H1 (cell line): Measurements from ENCODE around the gene RHOB.

Source experiments
- CBX5 ChIP-seq: fragments of 300-800, 300-1000 bp; sonication (generic); IDR thresholded peaks from 2 replicates; pipeline ENCODE4 v1.7.1; 2016; ENCODE audit warnings: antibody characterized with exemption, low read length, low read depth
- JUND ChIP-seq: IDR thresholded peaks from 2 replicates; pipeline ENCODE4 v1.6.1; 2011; ENCODE audit warnings: mild to moderate bottlenecking, improper control_type of control experiment, low read length
- TF ChIP-seq, protein P1 (sequence below): fragments of 300-600 bp; sonication (generic); IDR thresholded peaks from 2 replicates; pipeline ENCODE4 v1.7.1; 2012; ENCODE audit warnings: low read length, moderate library complexity, mild to moderate bottlenecking, inconsistent platforms; ENCODE audit not compliant: insufficient replicate concordance

DNA sequence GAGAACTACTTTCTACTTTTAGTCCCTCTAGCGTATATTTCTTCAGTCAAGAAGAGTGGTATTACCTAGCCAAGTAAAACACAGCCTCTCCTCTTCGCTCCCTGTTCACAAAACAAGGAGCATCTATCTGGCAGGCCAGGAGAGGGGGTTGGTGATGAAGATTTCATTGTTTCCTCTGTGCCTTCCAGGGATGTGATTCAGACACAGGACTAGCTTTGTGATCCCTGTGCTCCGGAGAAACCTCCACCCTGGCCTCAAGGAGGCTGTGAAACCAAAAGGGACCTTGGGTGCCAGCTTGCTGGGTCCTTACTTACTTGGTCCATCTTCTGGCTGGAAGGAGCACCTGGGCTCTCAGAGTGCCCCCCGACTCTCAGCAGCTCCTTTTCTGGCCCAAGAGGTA, 5.7 kb downstream of the RHOB start:
- no peak for TF ChIP-seq JUND
- TF ChIP-seq CBX5 = no peak
- TF ChIP-seq, protein P1, sequence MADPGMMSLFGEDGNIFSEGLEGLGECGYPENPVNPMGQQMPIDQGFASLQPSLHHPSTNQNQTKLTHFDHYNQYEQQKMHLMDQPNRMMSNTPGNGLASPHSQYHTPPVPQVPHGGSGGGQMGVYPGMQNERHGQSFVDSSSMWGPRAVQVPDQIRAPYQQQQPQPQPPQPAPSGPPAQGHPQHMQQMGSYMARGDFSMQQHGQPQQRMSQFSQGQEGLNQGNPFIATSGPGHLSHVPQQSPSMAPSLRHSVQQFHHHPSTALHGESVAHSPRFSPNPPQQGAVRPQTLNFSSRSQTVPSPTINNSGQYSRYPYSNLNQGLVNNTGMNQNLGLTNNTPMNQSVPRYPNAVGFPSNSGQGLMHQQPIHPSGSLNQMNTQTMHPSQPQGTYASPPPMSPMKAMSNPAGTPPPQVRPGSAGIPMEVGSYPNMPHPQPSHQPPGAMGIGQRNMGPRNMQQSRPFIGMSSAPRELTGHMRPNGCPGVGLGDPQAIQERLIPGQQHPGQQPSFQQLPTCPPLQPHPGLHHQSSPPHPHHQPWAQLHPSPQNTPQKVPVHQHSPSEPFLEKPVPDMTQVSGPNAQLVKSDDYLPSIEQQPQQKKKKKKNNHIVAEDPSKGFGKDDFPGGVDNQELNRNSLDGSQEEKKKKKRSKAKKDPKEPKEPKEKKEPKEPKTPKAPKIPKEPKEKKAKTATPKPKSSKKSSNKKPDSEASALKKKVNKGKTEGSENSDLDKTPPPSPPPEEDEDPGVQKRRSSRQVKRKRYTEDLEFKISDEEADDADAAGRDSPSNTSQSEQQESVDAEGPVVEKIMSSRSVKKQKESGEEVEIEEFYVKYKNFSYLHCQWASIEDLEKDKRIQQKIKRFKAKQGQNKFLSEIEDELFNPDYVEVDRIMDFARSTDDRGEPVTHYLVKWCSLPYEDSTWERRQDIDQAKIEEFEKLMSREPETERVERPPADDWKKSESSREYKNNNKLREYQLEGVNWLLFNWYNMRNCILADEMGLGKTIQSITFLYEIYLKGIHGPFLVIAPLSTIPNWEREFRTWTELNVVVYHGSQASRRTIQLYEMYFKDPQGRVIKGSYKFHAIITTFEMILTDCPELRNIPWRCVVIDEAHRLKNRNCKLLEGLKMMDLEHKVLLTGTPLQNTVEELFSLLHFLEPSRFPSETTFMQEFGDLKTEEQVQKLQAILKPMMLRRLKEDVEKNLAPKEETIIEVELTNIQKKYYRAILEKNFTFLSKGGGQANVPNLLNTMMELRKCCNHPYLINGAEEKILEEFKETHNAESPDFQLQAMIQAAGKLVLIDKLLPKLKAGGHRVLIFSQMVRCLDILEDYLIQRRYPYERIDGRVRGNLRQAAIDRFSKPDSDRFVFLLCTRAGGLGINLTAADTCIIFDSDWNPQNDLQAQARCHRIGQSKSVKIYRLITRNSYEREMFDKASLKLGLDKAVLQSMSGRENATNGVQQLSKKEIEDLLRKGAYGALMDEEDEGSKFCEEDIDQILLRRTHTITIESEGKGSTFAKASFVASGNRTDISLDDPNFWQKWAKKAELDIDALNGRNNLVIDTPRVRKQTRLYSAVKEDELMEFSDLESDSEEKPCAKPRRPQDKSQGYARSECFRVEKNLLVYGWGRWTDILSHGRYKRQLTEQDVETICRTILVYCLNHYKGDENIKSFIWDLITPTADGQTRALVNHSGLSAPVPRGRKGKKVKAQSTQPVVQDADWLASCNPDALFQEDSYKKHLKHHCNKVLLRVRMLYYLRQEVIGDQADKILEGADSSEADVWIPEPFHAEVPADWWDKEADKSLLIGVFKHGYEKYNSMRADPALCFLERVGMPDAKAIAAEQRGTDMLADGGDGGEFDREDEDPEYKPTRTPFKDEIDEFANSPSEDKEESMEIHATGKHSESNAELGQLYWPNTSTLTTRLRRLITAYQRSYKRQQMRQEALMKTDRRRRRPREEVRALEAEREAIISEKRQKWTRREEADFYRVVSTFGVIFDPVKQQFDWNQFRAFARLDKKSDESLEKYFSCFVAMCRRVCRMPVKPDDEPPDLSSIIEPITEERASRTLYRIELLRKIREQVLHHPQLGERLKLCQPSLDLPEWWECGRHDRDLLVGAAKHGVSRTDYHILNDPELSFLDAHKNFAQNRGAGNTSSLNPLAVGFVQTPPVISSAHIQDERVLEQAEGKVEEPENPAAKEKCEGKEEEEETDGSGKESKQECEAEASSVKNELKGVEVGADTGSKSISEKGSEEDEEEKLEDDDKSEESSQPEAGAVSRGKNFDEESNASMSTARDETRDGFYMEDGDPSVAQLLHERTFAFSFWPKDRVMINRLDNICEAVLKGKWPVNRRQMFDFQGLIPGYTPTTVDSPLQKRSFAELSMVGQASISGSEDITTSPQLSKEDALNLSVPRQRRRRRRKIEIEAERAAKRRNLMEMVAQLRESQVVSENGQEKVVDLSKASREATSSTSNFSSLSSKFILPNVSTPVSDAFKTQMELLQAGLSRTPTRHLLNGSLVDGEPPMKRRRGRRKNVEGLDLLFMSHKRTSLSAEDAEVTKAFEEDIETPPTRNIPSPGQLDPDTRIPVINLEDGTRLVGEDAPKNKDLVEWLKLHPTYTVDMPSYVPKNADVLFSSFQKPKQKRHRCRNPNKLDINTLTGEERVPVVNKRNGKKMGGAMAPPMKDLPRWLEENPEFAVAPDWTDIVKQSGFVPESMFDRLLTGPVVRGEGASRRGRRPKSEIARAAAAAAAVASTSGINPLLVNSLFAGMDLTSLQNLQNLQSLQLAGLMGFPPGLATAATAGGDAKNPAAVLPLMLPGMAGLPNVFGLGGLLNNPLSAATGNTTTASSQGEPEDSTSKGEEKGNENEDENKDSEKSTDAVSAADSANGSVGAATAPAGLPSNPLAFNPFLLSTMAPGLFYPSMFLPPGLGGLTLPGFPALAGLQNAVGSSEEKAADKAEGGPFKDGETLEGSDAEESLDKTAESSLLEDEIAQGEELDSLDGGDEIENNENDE = no peak
